SW480 (cell line): ENCODE data around the gene WWP2.
"Not testable (repeated sequence)": the region's sequence is repeated elsewhere in the genome, so short reads cannot be mapped to it uniquely, and the experiment has no call there.

Experiments
- DNase-seq: peaks from one replicate; pipeline ENCODE4 v3.0.0-alpha.2; 2016; ENCODE audit warnings: low spot score

The WWP2 gene

GRCh38 chr16:69761983-69762813, at the start of gene WWP2:
TSS of gene WWP2 (plus strand) at chr16:69762332. CDS start at chr16:69787011, 24,679 bp downstream.
- DNase-seq: peak; percentile 81

- DNase-seq: no peak
Observed at GRCh38 chr16:69712914-69713581, 49.1 kb upstream of the WWP2 start.

GRCh38 chr16:69717066-69717465, 45.1 kb upstream of the WWP2 start:
- no peak for DNase-seq

GRCh38 chr16:69718111-69718764, 43.9 kb upstream of the WWP2 start:
- DNase-seq: no peak

GRCh38 chr16:69720822-69721430, 41.2 kb upstream of the WWP2 start:
- DNase-seq: no peak

GRCh38 chr16:69721441-69721957, 40.6 kb upstream of the WWP2 start:
- DNase-seq: no peak

GRCh38 chr16:69724414-69724873, 37.7 kb upstream of the WWP2 start:
- no peak for DNase-seq

GRCh38 chr16:69724981-69725479, 37.1 kb upstream of the WWP2 start:
- no peak for DNase-seq

GRCh38 chr16:69725480-69726312, 36.4 kb upstream of the WWP2 start:
- DNase-seq: no peak

- peak; percentile 95 for DNase-seq
Observed at GRCh38 chr16:69726313-69727060, 35.6 kb upstream of the WWP2 start, which contains the start of gene NQO1. TSS of gene NQO1 (minus strand) at chr16:69726560. CDS start at chr16:69726439, 121 bp downstream.

GRCh38 chr16:69727916-69728270, 34.2 kb upstream of the WWP2 start:
- no peak for DNase-seq

- not testable (repeated sequence) for DNase-seq
Observed at GRCh38 chr16:69729030-69729429, 33.1 kb upstream of the WWP2 start.

GRCh38 chr16:69731280-69731679, 30.9 kb upstream of the WWP2 start:
- not testable (repeated sequence) for DNase-seq

GRCh38 chr16:69732101-69732500, 30.0 kb upstream of the WWP2 start:
- DNase-seq: no peak

- DNase-seq: no peak
Observed at GRCh38 chr16:69741519-69741918, 20.6 kb upstream of the WWP2 start.

- no peak for DNase-seq
Observed at GRCh38 chr16:69741951-69742904, 19.9 kb upstream of the WWP2 start.

- DNase-seq: no peak
Observed at GRCh38 chr16:69744363-69745231, 17.5 kb upstream of the WWP2 start.

GRCh38 chr16:69745232-69745612, 16.9 kb upstream of the WWP2 start:
- DNase-seq: no peak
